Measurements from ENCODE around the gene SPECC1L. TPM values are rescaled to one million over a fixed set of nuclear protein-coding genes. Genes with fewer than 3 reads are reported as not detected.
A peak's percentile ranks its signal among the peaks of the same experiment; 100 is the strongest.
"Not testable (repeated sequence)": the region's sequence is repeated elsewhere in the genome, so short reads cannot be mapped to it uniquely, and the experiment has no call there.

Gene SPECC1L
- total RNA-seq, 1 donor: 46.7 TPM

DNA sequence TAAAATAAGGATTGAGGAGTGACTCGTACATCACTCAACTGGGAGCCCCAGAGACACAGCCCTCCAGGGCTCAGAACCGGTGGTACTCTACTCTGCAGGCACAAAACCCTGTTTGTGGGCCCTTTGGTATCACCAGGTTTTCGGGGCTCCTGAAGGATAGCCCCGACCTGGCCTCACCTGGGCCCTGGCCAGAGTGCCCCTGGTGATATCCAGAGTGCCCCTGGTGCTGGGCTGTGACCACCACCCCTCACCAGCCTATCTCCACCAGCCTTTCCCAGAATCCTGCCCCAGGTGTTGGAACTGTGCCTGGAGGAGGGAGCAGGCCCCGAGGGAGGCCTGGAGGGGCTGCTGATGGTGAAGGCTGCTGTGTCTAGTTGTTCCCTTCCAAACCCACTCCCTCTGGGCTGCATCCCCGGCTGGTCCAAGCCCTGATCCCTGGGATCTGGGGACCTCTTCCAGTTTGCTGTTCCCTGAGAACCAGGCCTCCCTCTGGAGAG, 23.6 kb upstream of the SPECC1L start:
- peak; percentile 44 for DNase-seq (ENCODE audit: insufficient read length, low spot score, missing footprints)
- no peaks in the 10 kb centered on the region for H4K20me1 ChIP-seq (ENCODE audit: insufficient read depth, low read length)
- H3K27me3 ChIP-seq (ENCODE audit: insufficient read depth, low read length): no peaks in the 10 kb centered on the region
- H3K4me3 ChIP-seq (ENCODE audit: insufficient read depth, low read length): no peak overlapping the region
- no peaks in the 10 kb centered on the region for H3K9me3 ChIP-seq (ENCODE audit: low read depth, low read length)
- peak overlapping the region; percentile 81 for H3K27ac ChIP-seq (ENCODE audit: low read depth, low read length)
- peaks cover 5% of the 10 kb centered on the region for H3K79me2 ChIP-seq (ENCODE audit: insufficient read depth, low read length)
- H2AFZ ChIP-seq (ENCODE audit: low read length): no peak overlapping the region
- H3K36me3 ChIP-seq (ENCODE audit: insufficient read depth, low read length): no peaks in the 10 kb centered on the region
- H3K4me1 ChIP-seq (ENCODE audit: insufficient read depth, low read length): peaks cover 46% of the 10 kb centered on the region
- peak overlapping the region; percentile 34 for H3K4me2 ChIP-seq (ENCODE audit: insufficient read depth, low read length)
- TF ChIP-seq, protein P1, sequence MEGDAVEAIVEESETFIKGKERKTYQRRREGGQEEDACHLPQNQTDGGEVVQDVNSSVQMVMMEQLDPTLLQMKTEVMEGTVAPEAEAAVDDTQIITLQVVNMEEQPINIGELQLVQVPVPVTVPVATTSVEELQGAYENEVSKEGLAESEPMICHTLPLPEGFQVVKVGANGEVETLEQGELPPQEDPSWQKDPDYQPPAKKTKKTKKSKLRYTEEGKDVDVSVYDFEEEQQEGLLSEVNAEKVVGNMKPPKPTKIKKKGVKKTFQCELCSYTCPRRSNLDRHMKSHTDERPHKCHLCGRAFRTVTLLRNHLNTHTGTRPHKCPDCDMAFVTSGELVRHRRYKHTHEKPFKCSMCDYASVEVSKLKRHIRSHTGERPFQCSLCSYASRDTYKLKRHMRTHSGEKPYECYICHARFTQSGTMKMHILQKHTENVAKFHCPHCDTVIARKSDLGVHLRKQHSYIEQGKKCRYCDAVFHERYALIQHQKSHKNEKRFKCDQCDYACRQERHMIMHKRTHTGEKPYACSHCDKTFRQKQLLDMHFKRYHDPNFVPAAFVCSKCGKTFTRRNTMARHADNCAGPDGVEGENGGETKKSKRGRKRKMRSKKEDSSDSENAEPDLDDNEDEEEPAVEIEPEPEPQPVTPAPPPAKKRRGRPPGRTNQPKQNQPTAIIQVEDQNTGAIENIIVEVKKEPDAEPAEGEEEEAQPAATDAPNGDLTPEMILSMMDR (IDR thresholded peaks at IDR 0.05; ENCODE audit: extremely low read depth, low read depth, low read length): no peak

DNA sequence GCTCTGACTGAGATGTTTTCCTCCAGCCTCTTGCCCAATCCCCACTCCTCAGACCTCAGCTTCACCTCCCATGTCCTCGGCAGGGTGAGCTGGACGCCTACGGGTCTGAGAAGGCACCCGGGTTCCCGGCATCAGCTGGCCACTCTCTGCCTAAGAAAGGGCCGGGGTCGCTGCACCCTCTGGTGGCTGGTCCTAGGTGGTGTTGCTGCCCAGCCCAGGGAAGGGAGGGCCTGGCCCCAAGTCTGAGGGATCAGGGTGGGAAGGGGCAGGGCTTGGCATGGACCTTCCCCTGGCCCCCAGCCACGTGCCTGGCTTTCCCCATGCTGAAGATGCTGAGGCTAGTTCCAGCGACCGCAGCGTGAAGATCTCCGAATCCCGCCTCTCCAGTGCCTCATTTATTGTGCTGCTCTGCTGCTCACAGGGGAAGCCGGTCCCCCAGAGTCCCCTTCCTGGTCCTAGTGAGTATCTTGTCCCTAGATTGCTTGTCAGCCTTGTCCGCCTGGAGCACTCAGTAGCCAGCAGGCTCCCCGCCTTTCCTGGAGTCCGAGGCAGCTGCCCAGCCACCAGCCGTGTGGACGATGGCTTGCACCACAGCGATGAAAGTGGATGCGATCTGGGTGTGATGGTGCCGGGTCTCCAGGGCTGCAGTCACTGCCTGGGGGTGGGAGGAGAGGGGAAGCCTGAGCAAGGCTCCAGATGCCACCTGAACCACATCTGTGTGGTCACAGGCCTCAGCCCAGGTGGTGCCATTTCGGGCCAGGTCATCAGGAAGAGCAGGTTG, 22.9 kb upstream of the SPECC1L start:
- Histone ChIP-seq H3K9me3 (ENCODE audit: low read depth, low read length) (no peaks in the 10 kb centered on the region), H3K4me3 (ENCODE audit: insufficient read depth, low read length) (no peak overlapping the region), H3K4me2 (ENCODE audit: insufficient read depth, low read length) (peak overlapping the region; percentile 48), H3K4me1 (ENCODE audit: insufficient read depth, low read length) (peaks cover 39% of the 10 kb centered on the region), H3K79me2 (ENCODE audit: insufficient read depth, low read length) (peaks cover 5% of the 10 kb centered on the region), H4K20me1 (ENCODE audit: insufficient read depth, low read length) (no peaks in the 10 kb centered on the region), H3K27ac (ENCODE audit: low read depth, low read length) (peak overlapping the region; percentile 81), H3K36me3 (ENCODE audit: insufficient read depth, low read length) (no peaks in the 10 kb centered on the region), H2AFZ (ENCODE audit: low read length) (peak overlapping the region; percentile 72), H3K27me3 (ENCODE audit: insufficient read depth, low read length) (no peaks in the 10 kb centered on the region)
- DNase-seq (ENCODE audit: insufficient read length, low spot score, missing footprints): peak; percentile 99
- TF ChIP-seq, protein P1 (IDR thresholded peaks at IDR 0.05; ENCODE audit: extremely low read depth, low read depth, low read length): peak; percentile 86

DNA sequence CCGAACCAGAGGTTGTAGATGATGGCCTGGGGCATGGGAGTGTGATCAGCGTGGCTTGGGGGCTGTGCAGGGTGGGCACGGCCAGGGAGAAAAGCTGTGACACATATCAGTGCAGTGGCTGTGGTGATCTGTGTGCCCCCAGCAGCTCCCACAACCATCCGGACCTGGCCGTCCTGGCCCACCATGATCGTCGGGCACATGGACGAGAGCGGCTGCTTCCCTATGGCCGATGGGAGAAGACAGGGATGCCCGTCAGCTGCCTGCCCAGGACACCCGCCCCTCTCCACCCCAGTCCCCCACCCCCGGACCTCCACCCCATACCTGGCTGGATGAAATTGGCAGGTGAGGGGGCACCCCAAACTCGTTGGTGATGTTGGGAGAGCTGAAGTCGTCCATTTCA, 22.0 kb upstream of the SPECC1L start:
- not testable (repeated sequence) for H3K27me3 ChIP-seq (ENCODE audit: insufficient read depth, low read length)

DNA sequence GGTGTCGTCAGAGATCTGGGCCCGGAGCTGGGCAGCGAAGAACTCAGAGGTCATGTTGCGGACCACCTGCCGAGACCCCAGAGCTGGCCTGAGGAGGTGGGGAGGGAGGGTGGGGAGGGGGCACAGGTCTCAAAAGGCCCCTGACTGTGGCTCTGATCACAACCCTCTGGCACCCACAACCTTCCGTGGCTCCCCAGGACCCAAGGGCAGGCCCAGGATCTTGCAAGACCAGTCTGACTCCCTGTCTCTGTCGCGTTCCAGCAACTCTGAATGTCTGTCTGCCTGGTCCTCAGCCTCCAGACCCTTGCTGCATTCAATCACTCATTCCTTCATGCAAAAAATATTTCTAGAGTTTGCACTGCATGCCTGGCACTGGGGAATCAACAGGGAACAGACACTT, 21.2 kb upstream of the SPECC1L start:
- not testable (repeated sequence) for H4K20me1 ChIP-seq (ENCODE audit: insufficient read depth, low read length); H3K4me2 ChIP-seq (ENCODE audit: insufficient read depth, low read length); H3K9me3 ChIP-seq (ENCODE audit: low read depth, low read length); H2AFZ ChIP-seq (ENCODE audit: low read length); H3K36me3 ChIP-seq (ENCODE audit: insufficient read depth, low read length); H3K27me3 ChIP-seq (ENCODE audit: insufficient read depth, low read length); H3K4me3 ChIP-seq (ENCODE audit: insufficient read depth, low read length); H3K27ac ChIP-seq (ENCODE audit: low read depth, low read length); H3K79me2 ChIP-seq (ENCODE audit: insufficient read depth, low read length); DNase-seq (ENCODE audit: insufficient read length, low spot score, missing footprints)
- H3K4me1 ChIP-seq (ENCODE audit: insufficient read depth, low read length): peaks cover 24% of the 10 kb centered on the region

More for the DNA sequence above, 22.0 kb upstream of the SPECC1L start:
- H3K36me3 ChIP-seq (ENCODE audit: insufficient read depth, low read length); H2AFZ ChIP-seq (ENCODE audit: low read length); DNase-seq (ENCODE audit: insufficient read length, low spot score, missing footprints); H3K4me3 ChIP-seq (ENCODE audit: insufficient read depth, low read length); H3K4me2 ChIP-seq (ENCODE audit: insufficient read depth, low read length); H3K79me2 ChIP-seq (ENCODE audit: insufficient read depth, low read length); H3K27ac ChIP-seq (ENCODE audit: low read depth, low read length); H3K9me3 ChIP-seq (ENCODE audit: low read depth, low read length); H4K20me1 ChIP-seq (ENCODE audit: insufficient read depth, low read length): not testable (repeated sequence)
- H3K4me1 ChIP-seq (ENCODE audit: insufficient read depth, low read length): peaks cover 31% of the 10 kb centered on the region

DNA sequence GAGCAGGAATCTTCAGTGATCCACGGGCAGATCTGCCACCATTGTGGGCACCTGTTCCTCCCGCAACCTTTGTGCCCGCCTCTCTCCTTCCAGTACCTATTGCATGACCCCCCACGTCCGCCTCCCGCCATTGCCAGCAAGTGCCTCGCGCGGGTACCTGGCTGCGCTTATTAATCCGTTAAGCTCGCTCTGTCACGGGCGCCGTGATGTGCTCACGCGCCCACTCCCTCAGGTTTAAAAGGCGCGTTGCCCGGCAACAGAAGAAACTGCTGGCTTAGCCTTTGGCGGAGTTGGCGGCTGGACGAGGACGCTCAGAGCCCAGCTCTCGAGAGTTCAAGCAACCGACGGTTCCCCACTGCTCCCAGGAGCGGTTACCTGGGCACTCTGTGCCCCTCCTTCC, 19.3 kb upstream of the SPECC1L start:
- H3K4me1 ChIP-seq (ENCODE audit: insufficient read depth, low read length): peaks cover 11% of the 10 kb centered on the region
- H3K4me2 ChIP-seq (ENCODE audit: insufficient read depth, low read length); H3K4me3 ChIP-seq (ENCODE audit: insufficient read depth, low read length); H4K20me1 ChIP-seq (ENCODE audit: insufficient read depth, low read length); H3K27me3 ChIP-seq (ENCODE audit: insufficient read depth, low read length); H3K27ac ChIP-seq (ENCODE audit: low read depth, low read length); H3K36me3 ChIP-seq (ENCODE audit: insufficient read depth, low read length); H3K79me2 ChIP-seq (ENCODE audit: insufficient read depth, low read length); DNase-seq (ENCODE audit: insufficient read length, low spot score, missing footprints); H3K9me3 ChIP-seq (ENCODE audit: low read depth, low read length); H2AFZ ChIP-seq (ENCODE audit: low read length): not testable (repeated sequence)

DNA sequence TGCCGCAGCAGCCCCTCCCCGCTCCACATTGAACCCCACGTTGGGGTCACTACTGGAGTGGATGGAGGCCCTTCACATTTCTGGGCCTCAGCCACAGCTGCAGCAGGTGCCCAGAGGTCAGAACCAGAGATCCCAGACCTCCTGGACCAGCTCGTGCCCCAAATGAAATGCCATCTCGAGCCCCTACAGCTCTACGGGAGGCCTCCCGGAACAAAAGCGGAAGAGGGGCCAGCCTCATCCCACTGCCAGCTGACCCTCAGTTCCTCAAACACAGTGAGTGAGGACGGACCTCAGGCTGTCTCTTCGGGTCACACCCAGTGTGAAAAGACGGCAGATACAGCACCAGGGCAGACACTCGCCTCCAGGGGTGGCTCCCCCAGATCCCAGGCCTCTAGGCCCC, 17.5 kb upstream of the SPECC1L start:
- H3K4me2 ChIP-seq (ENCODE audit: insufficient read depth, low read length); H3K27me3 ChIP-seq (ENCODE audit: insufficient read depth, low read length); H4K20me1 ChIP-seq (ENCODE audit: insufficient read depth, low read length); H3K27ac ChIP-seq (ENCODE audit: low read depth, low read length); H2AFZ ChIP-seq (ENCODE audit: low read length); DNase-seq (ENCODE audit: insufficient read length, low spot score, missing footprints); H3K36me3 ChIP-seq (ENCODE audit: insufficient read depth, low read length); H3K79me2 ChIP-seq (ENCODE audit: insufficient read depth, low read length); H3K4me3 ChIP-seq (ENCODE audit: insufficient read depth, low read length); H3K9me3 ChIP-seq (ENCODE audit: low read depth, low read length); H3K4me1 ChIP-seq (ENCODE audit: insufficient read depth, low read length): not testable (repeated sequence)

DNA sequence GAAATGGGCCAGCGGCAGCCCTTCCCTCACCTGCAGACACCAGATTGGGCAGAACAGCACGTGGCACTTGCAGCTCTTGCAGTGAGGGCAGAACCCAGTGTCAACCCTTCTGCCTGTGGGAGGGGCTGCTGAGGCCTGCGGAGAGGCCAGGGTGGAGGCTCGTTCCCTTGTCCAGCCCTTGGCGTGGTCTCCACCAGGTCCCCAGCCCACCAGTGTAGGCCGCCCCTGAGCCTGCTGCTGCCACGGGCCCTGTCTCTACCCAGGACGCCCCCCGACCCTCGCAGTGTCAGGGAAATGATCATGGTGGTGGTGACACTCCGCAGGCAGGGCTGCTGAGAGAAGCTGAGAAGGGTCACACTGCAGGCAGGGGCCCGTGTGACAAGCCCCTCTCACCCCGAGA, 14.5 kb upstream of the SPECC1L start:
- H3K4me2 ChIP-seq (ENCODE audit: insufficient read depth, low read length); H3K36me3 ChIP-seq (ENCODE audit: insufficient read depth, low read length); H4K20me1 ChIP-seq (ENCODE audit: insufficient read depth, low read length); H3K27ac ChIP-seq (ENCODE audit: low read depth, low read length); H3K4me3 ChIP-seq (ENCODE audit: insufficient read depth, low read length); DNase-seq (ENCODE audit: insufficient read length, low spot score, missing footprints); H2AFZ ChIP-seq (ENCODE audit: low read length); H3K9me3 ChIP-seq (ENCODE audit: low read depth, low read length); H3K79me2 ChIP-seq (ENCODE audit: insufficient read depth, low read length); H3K27me3 ChIP-seq (ENCODE audit: insufficient read depth, low read length); H3K4me1 ChIP-seq (ENCODE audit: insufficient read depth, low read length): not testable (repeated sequence)

Measured in osteoblast (primary cell).